ENCODE measurements around the gene RBP7. TPM values are rescaled to one million over a fixed set of nuclear protein-coding genes. Genes with fewer than 3 reads are reported as not detected.
"Not testable (repeated sequence)": the region's sequence is repeated elsewhere in the genome, so short reads cannot be mapped to it uniquely, and the experiment has no call there.

RBP7 gene
- total RNA-seq, 1 donor from 2014 or later: 0.77 TPM

GRCh38 chr1:10028956-10029500, 32.0 kb downstream of the RBP7 start:
- not testable (repeated sequence) for DNase-seq (ENCODE audit: low read depth in 2 of 2)

- DNase-seq (ENCODE audit: low read depth in 2 of 2): peak in 1 of 2 donors; percentile 8
Measured at GRCh38 chr1:10031461-10031860, 34.4 kb downstream of the RBP7 start.

GRCh38 chr1:10032590-10033358, 35.7 kb downstream of the RBP7 start, which contains the start of gene UBE4B:
TSS of gene UBE4B (plus strand) at chr1:10032958. CDS start at chr1:10033671, 713 bp downstream.
- DNase-seq (ENCODE audit: low read depth in 2 of 2): peak; percentile 93 to 99

- peak; percentile 6 to 65 for DNase-seq (ENCODE audit: low read depth in 2 of 2)
Measured at GRCh38 chr1:10033359-10033845, 36.4 kb downstream of the RBP7 start.

- no peak for DNase-seq (ENCODE audit: low read depth in 2 of 2)
Measured at GRCh38 chr1:10042746-10043145, 45.7 kb downstream of the RBP7 start.

GRCh38 chr1:10045480-10046355, 48.7 kb downstream of the RBP7 start:
- peak in 1 of 2 donors; percentile 19 for DNase-seq (ENCODE audit: low read depth in 2 of 2)

- no peak for DNase-seq (ENCODE audit: low read depth in 2 of 2)
Measured at GRCh38 chr1:10046356-10047085, 49.5 kb downstream of the RBP7 start.

- DNase-seq (ENCODE audit: low read depth in 2 of 2): no peak
Measured at GRCh38 chr1:10048601-10049000, 51.6 kb downstream of the RBP7 start.

GRCh38 chr1:10050611-10051010, 53.6 kb downstream of the RBP7 start:
- no peak for DNase-seq (ENCODE audit: low read depth in 2 of 2)

GRCh38 chr1:10051656-10052055, 54.6 kb downstream of the RBP7 start:
- no peak for DNase-seq (ENCODE audit: low read depth in 2 of 2)

GRCh38 chr1:10052347-10052746, 55.3 kb downstream of the RBP7 start:
- DNase-seq (ENCODE audit: low read depth in 2 of 2): no peak

- no peak for DNase-seq (ENCODE audit: low read depth in 2 of 2)
Measured at GRCh38 chr1:10054465-10054864, 57.4 kb downstream of the RBP7 start.

- no peak for DNase-seq (ENCODE audit: low read depth in 2 of 2)
Measured at GRCh38 chr1:10056599-10056987, 59.6 kb downstream of the RBP7 start.

- DNase-seq (ENCODE audit: low read depth in 2 of 2): no peak
Measured at GRCh38 chr1:10057343-10057742, 60.3 kb downstream of the RBP7 start.

- DNase-seq (ENCODE audit: low read depth in 2 of 2): no peak
Measured at GRCh38 chr1:10057796-10058195, 60.8 kb downstream of the RBP7 start.

GRCh38 chr1:10059342-10059718, 62.3 kb downstream of the RBP7 start:
- no peak for DNase-seq (ENCODE audit: low read depth in 2 of 2)

GRCh38 chr1:10060311-10061100, 63.5 kb downstream of the RBP7 start:
- DNase-seq (ENCODE audit: low read depth in 2 of 2): peak in 1 of 2 donors; percentile 56

- DNase-seq (ENCODE audit: low read depth in 2 of 2): no peak
Measured at GRCh38 chr1:10061276-10061675, 64.2 kb downstream of the RBP7 start.

- no peak for DNase-seq (ENCODE audit: low read depth in 2 of 2)
Measured at GRCh38 chr1:10063878-10064277, 66.8 kb downstream of the RBP7 start.

All from dermis microvascular lymphatic vessel endothelial cell (primary cell).